Measurements from ENCODE around the gene CES5A. TPM values are rescaled to one million over a fixed set of nuclear protein-coding genes. Genes with fewer than 3 reads are reported as not detected.
"Not testable (repeated sequence)": the region's sequence is repeated elsewhere in the genome, so short reads cannot be mapped to it uniquely, and the experiment has no call there.

CES5A gene
- total RNA-seq, 1 donor: not detected

GRCh38 chr16:55839115-55839514 is 36.1 kb downstream of the CES5A start:
- TF ChIP-seq, protein P1, sequence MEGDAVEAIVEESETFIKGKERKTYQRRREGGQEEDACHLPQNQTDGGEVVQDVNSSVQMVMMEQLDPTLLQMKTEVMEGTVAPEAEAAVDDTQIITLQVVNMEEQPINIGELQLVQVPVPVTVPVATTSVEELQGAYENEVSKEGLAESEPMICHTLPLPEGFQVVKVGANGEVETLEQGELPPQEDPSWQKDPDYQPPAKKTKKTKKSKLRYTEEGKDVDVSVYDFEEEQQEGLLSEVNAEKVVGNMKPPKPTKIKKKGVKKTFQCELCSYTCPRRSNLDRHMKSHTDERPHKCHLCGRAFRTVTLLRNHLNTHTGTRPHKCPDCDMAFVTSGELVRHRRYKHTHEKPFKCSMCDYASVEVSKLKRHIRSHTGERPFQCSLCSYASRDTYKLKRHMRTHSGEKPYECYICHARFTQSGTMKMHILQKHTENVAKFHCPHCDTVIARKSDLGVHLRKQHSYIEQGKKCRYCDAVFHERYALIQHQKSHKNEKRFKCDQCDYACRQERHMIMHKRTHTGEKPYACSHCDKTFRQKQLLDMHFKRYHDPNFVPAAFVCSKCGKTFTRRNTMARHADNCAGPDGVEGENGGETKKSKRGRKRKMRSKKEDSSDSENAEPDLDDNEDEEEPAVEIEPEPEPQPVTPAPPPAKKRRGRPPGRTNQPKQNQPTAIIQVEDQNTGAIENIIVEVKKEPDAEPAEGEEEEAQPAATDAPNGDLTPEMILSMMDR (IDR thresholded peaks at IDR 0.05; ENCODE audit: extremely low read depth, low read depth, low read length): no peak
- no peaks in the 10 kb centered on the region for H3K36me3 ChIP-seq (ENCODE audit: insufficient read depth, low read length)
- no peak for DNase-seq (ENCODE audit: insufficient read length, low spot score, missing footprints)
- no peak overlapping the region for H2AFZ ChIP-seq (ENCODE audit: low read length)
- no peak overlapping the region for H3K4me3 ChIP-seq (ENCODE audit: insufficient read depth, low read length)
- no peaks in the 10 kb centered on the region for H4K20me1 ChIP-seq (ENCODE audit: insufficient read depth, low read length)
- no peaks in the 10 kb centered on the region for H3K4me1 ChIP-seq (ENCODE audit: insufficient read depth, low read length)
- no peaks in the 10 kb centered on the region for H3K9me3 ChIP-seq (ENCODE audit: low read depth, low read length)
- H3K27ac ChIP-seq (ENCODE audit: low read depth, low read length): no peak overlapping the region
- H3K79me2 ChIP-seq (ENCODE audit: insufficient read depth, low read length): no peaks in the 10 kb centered on the region
- no peak overlapping the region for H3K4me2 ChIP-seq (ENCODE audit: insufficient read depth, low read length)
- H3K27me3 ChIP-seq (ENCODE audit: insufficient read depth, low read length): no peaks in the 10 kb centered on the region

GRCh38 chr16:55836158-55836611 is 39.0 kb downstream of the CES5A start:
- TF ChIP-seq, protein P1 (IDR thresholded peaks at IDR 0.05; ENCODE audit: extremely low read depth, low read depth, low read length): no peak
- Histone ChIP-seq H3K4me1 (ENCODE audit: insufficient read depth, low read length) (no peaks in the 10 kb centered on the region), H4K20me1 (ENCODE audit: insufficient read depth, low read length) (no peaks in the 10 kb centered on the region)

DNA sequence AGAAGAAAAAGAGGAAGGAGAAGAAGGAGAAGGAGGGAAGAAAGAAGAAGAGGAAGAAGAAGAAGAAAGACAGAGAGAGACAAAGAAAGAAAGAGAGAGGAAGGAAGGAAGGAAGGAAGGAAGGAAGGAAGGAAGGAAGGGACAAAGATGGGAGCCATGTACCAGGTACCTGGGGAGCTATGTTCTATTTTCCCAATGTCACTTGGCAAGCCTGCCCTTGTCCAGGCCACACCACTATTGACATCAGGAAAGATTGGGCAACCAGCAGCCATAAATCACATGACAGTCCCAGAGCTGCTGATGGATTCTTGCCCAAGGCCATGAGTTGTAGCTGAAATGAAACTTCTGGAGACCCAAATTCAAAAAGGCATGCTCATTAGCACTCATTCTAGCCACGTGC is 39.6 kb downstream of the CES5A start:
- Histone ChIP-seq H3K4me3 (ENCODE audit: insufficient read depth, low read length) (no peak overlapping the region), H4K20me1 (ENCODE audit: insufficient read depth, low read length) (no peaks in the 10 kb centered on the region), H3K36me3 (ENCODE audit: insufficient read depth, low read length) (no peaks in the 10 kb centered on the region), H3K4me2 (ENCODE audit: insufficient read depth, low read length) (no peak overlapping the region), H3K4me1 (ENCODE audit: insufficient read depth, low read length) (no peaks in the 10 kb centered on the region), H2AFZ (ENCODE audit: low read length) (no peak overlapping the region), H3K27me3 (ENCODE audit: insufficient read depth, low read length) (no peaks in the 10 kb centered on the region), H3K9me3 (ENCODE audit: low read depth, low read length) (no peaks in the 10 kb centered on the region), H3K27ac (ENCODE audit: low read depth, low read length) (no peak overlapping the region), H3K79me2 (ENCODE audit: insufficient read depth, low read length) (no peaks in the 10 kb centered on the region)
- TF ChIP-seq, protein P1 (IDR thresholded peaks at IDR 0.05; ENCODE audit: extremely low read depth, low read depth, low read length): no peak
- no peak for DNase-seq (ENCODE audit: insufficient read length, low spot score, missing footprints)

More at GRCh38 chr16:55836158-55836611, 39.0 kb downstream of the CES5A start:
- Histone ChIP-seq H3K36me3 (ENCODE audit: insufficient read depth, low read length) (no peaks in the 10 kb centered on the region), H3K27ac (ENCODE audit: low read depth, low read length) (no peak overlapping the region), H3K4me3 (ENCODE audit: insufficient read depth, low read length) (no peak overlapping the region), H3K4me2 (ENCODE audit: insufficient read depth, low read length) (no peak overlapping the region), H3K79me2 (ENCODE audit: insufficient read depth, low read length) (no peaks in the 10 kb centered on the region), H3K27me3 (ENCODE audit: insufficient read depth, low read length) (no peaks in the 10 kb centered on the region), H3K9me3 (ENCODE audit: low read depth, low read length) (no peaks in the 10 kb centered on the region), H2AFZ (ENCODE audit: low read length) (no peak overlapping the region)
- no peak for DNase-seq (ENCODE audit: insufficient read length, low spot score, missing footprints)

- H4K20me1 ChIP-seq (ENCODE audit: insufficient read depth, low read length); H3K36me3 ChIP-seq (ENCODE audit: insufficient read depth, low read length); DNase-seq (ENCODE audit: insufficient read length, low spot score, missing footprints): not testable (repeated sequence)
Observed at GRCh38 chr16:55835173-55835572, 40.0 kb downstream of the CES5A start.

More at GRCh38 chr16:55835173-55835572, 40.0 kb downstream of the CES5A start:
- H3K27me3 ChIP-seq (ENCODE audit: insufficient read depth, low read length); H2AFZ ChIP-seq (ENCODE audit: low read length); H3K4me2 ChIP-seq (ENCODE audit: insufficient read depth, low read length); H3K4me1 ChIP-seq (ENCODE audit: insufficient read depth, low read length); H3K27ac ChIP-seq (ENCODE audit: low read depth, low read length); H3K4me3 ChIP-seq (ENCODE audit: insufficient read depth, low read length); H3K79me2 ChIP-seq (ENCODE audit: insufficient read depth, low read length); H3K9me3 ChIP-seq (ENCODE audit: low read depth, low read length): not testable (repeated sequence)

All from osteoblast (primary cell).